Measurements from ENCODE around the gene TAF15. TPM values are rescaled to one million over a fixed set of nuclear protein-coding genes. Genes with fewer than 3 reads are reported as not detected.
A peak's percentile ranks its signal among the peaks of the same experiment; 100 is the strongest.

The TAF15 gene
- total and polyA plus RNA-seq, 2 donors from 2014 or later = 66.3 to 149 TPM

- Histone ChIP-seq H3K4me1 (ENCODE audit: control insufficient read depth in 2 of 3, insufficient read depth in 2 of 3, low read depth in 1 of 3, low read length in 3 of 3) (no peaks in the 10 kb centered on the region), H3K36me3 (ENCODE audit: control insufficient read depth in 2 of 3, insufficient read depth in 3 of 3, low read length in 3 of 3) (peaks cover 3 to 25% (median 12%) of the 10 kb centered on the region in 3 donors), H3K9me3 (ENCODE audit: control insufficient read depth in 2 of 3, insufficient read depth in 1 of 3, low read length in 3 of 3) (no peaks in the 10 kb centered on the region), H3K9ac (ENCODE audit: low read length in 3 of 3) (no peak overlapping the region), H3K27me3 (ENCODE audit: control insufficient read depth, insufficient read depth, low read length) (no peaks in the 10 kb centered on the region), H3K27ac (ENCODE audit: low read depth in 2 of 2, low read length in 2 of 2) (no peak overlapping the region), H3K4me3 (ENCODE audit: low read length in 3 of 3) (no peak overlapping the region)
- FAIRE-seq = no peak
- intact Hi-C loops (cut with DNase I) = no loop called here
- peak in 4 of 5 donors; percentile 57 to 87 (median 72) for DNase-seq
- TF ChIP-seq CTCF (IDR thresholded peaks at IDR 0.05; ENCODE audit: borderline replicate concordance, extremely low read depth, insufficient read depth) = peak; percentile 53
Measured at GRCh38 chr17:35849469-35850348, 40.4 kb downstream of the TAF15 start.

GRCh38 chr17:35855965-35856364 lies 46.7 kb downstream of the TAF15 start:
- Histone ChIP-seq H3K9me3 (ENCODE audit: control insufficient read depth in 2 of 3, insufficient read depth in 1 of 3, low read length in 3 of 3) (no peaks in the 10 kb centered on the region), H3K9ac (ENCODE audit: low read length in 3 of 3) (no peak overlapping the region), H3K4me3 (ENCODE audit: low read length in 3 of 3) (no peak overlapping the region), H3K4me1 (ENCODE audit: control insufficient read depth in 2 of 3, insufficient read depth in 2 of 3, low read depth in 1 of 3, low read length in 3 of 3) (no peaks in the 10 kb centered on the region), H3K36me3 (ENCODE audit: control insufficient read depth in 2 of 3, insufficient read depth in 3 of 3, low read length in 3 of 3) (no peaks in the 10 kb centered on the region), H3K27ac (ENCODE audit: low read depth in 2 of 2, low read length in 2 of 2) (no peak overlapping the region), H3K27me3 (ENCODE audit: control insufficient read depth, insufficient read depth, low read length) (no peaks in the 10 kb centered on the region)
- DNase-seq (no peak), FAIRE-seq (no peak)
- intact Hi-C loops (cut with DNase I) = no loop called here
- no peak for TF ChIP-seq CTCF (IDR thresholded peaks at IDR 0.05; ENCODE audit: borderline replicate concordance, extremely low read depth, insufficient read depth)

- no peak for FAIRE-seq
- intact Hi-C loops (cut with DNase I) = no loop called here
- Histone ChIP-seq H3K4me3 (ENCODE audit: low read length in 3 of 3) (no peak overlapping the region), H3K9ac (ENCODE audit: low read length in 3 of 3) (no peak overlapping the region), H3K27me3 (ENCODE audit: control insufficient read depth, insufficient read depth, low read length) (no peaks in the 10 kb centered on the region), H3K9me3 (ENCODE audit: control insufficient read depth in 2 of 3, insufficient read depth in 1 of 3, low read length in 3 of 3) (no peaks in the 10 kb centered on the region), H3K36me3 (ENCODE audit: control insufficient read depth in 2 of 3, insufficient read depth in 3 of 3, low read length in 3 of 3) (no peaks in the 10 kb centered on the region), H3K4me1 (ENCODE audit: control insufficient read depth in 2 of 3, insufficient read depth in 2 of 3, low read depth in 1 of 3, low read length in 3 of 3) (no peaks in the 10 kb centered on the region), H3K27ac (ENCODE audit: low read depth in 2 of 2, low read length in 2 of 2) (no peak overlapping the region)
- no peak for TF ChIP-seq CTCF (IDR thresholded peaks at IDR 0.05; ENCODE audit: borderline replicate concordance, extremely low read depth, insufficient read depth)
- DNase-seq = no peak
Measured at GRCh38 chr17:35856603-35857002, 47.3 kb downstream of the TAF15 start.

All from kidney (tissue), 14 donors.